Mesenchymal stem cell (in vitro differentiated cells and primary cell): Measurements from ENCODE around the gene SLC6A4.

Experiments used
- DNase-seq: peaks from one replicate; pipeline ENCODE4 v3.0.0-alpha.2; 2013
- H2AFZ ChIP-seq: one replicate; pipeline ENCODE4 v1.6.1; 2013; ENCODE audit warnings: low read depth, mild to moderate bottlenecking, control low read depth, inconsistent platforms, low read length, moderate library complexity
- H2AK5ac ChIP-seq: 2 replicates; pipeline ENCODE4 v1.6.1; 2013; ENCODE audit warnings: low read length, moderate library complexity, mild to moderate bottlenecking, inconsistent platforms; ENCODE audit not compliant: severe bottlenecking
- H2BK120ac ChIP-seq: one replicate; pipeline ENCODE4 v1.6.1; 2013; ENCODE audit warnings: low read depth, mild to moderate bottlenecking, inconsistent platforms, low read length, moderate library complexity
- H2BK12ac ChIP-seq, 2 experiments: one replicate each; pipeline ENCODE4 v1.6.1; 2013; ENCODE audit warnings: inconsistent platforms in 2 of 2, low read length in 2 of 2, mild to moderate bottlenecking in 2 of 2, moderate library complexity in 2 of 2, control low read depth in 1 of 2
- H2BK15ac ChIP-seq: one replicate; pipeline ENCODE4 v1.6.1; 2013; ENCODE audit warnings: mild to moderate bottlenecking, low read depth, inconsistent platforms; ENCODE audit not compliant: poor library complexity, severe bottlenecking
- H2BK5ac ChIP-seq: 2 replicates; pipeline ENCODE4 v1.6.1; 2013; ENCODE audit warnings: low read depth, mild to moderate bottlenecking, low read length, control low read depth, inconsistent platforms; ENCODE audit not compliant: poor library complexity, severe bottlenecking
- H3K14ac ChIP-seq, 2 experiments: one replicate each; pipeline ENCODE4 v1.6.1; 2013; ENCODE audit warnings: inconsistent platforms in 2 of 2, low read length in 2 of 2, control low read depth in 1 of 2, mild to moderate bottlenecking in 1 of 2, moderate library complexity in 1 of 2
- H3K18ac ChIP-seq, 2 experiments: one replicate each; pipeline ENCODE4 v1.6.1; 2013; ENCODE audit warnings: inconsistent platforms in 2 of 2, low read length in 2 of 2, control low read depth in 1 of 2, low read depth in 1 of 2, mild to moderate bottlenecking in 1 of 2
- H3K23ac ChIP-seq, 2 experiments: one replicate each; pipeline ENCODE4 v1.6.1; 2013; ENCODE audit warnings: inconsistent platforms in 2 of 2, low read length in 2 of 2, mild to moderate bottlenecking in 2 of 2, moderate library complexity in 2 of 2, control low read depth in 1 of 2
- H3K27ac ChIP-seq: 2 replicates; pipeline ENCODE4 v1.5.1; 2013; ENCODE audit warnings: mild to moderate bottlenecking, moderate library complexity, low read length, control low read depth, inconsistent platforms; ENCODE audit not compliant: poor library complexity, severe bottlenecking
- H3K27me3 ChIP-seq, 2 experiments: 2 replicates each; pipeline versions ENCODE4 v1.6.1 to v1.7.0; 2013; ENCODE audit warnings: low read length in 2 of 2, mild to moderate bottlenecking in 2 of 2, moderate library complexity in 2 of 2, control low read depth in 1 of 2, inconsistent platforms in 1 of 2; ENCODE audit not compliant: control insufficient read depth in 1 of 2, insufficient read depth in 1 of 2
- H3K36me3 ChIP-seq, 2 experiments: 2 replicates each; pipeline versions ENCODE4 v1.6.1 to v1.7.0; 2013; ENCODE audit warnings: low read length in 2 of 2, control low read depth in 1 of 2, inconsistent platforms in 1 of 2, low read depth in 1 of 2, mild to moderate bottlenecking in 1 of 2; ENCODE audit not compliant: insufficient read depth in 2 of 2, control insufficient read depth in 1 of 2
- H3K4ac ChIP-seq, 2 experiments: one replicate each; pipeline ENCODE4 v1.6.1; 2013; ENCODE audit warnings: inconsistent platforms in 2 of 2, low read length in 2 of 2, mild to moderate bottlenecking in 2 of 2, moderate library complexity in 2 of 2, control low read depth in 1 of 2, low read depth in 1 of 2
- H3K4me1 ChIP-seq: 2 replicates; pipeline ENCODE4 v1.6.1; 2013; ENCODE audit warnings: low read depth, low read length, control low read depth; ENCODE audit not compliant: control insufficient read depth, insufficient read depth
- H3K4me2 ChIP-seq: 2 replicates; pipeline ENCODE4 v1.6.1; 2013; ENCODE audit warnings: low read length, mild to moderate bottlenecking, inconsistent platforms; ENCODE audit not compliant: poor library complexity, severe bottlenecking
- H3K4me3 ChIP-seq, 2 experiments: 2 replicates each; pipeline versions ENCODE4 v1.5.1 to v1.7.0; 2013; ENCODE audit warnings: low read length in 2 of 2, mild to moderate bottlenecking in 2 of 2, control low read depth in 1 of 2, low read depth in 1 of 2; ENCODE audit not compliant: insufficient read depth in 1 of 2
- H3K79me1 ChIP-seq: replicated peaks from 2 replicates; pipeline ENCODE4 v1.6.1; 2013; ENCODE audit warnings: mild to moderate bottlenecking, control low read depth, low read length, inconsistent platforms; ENCODE audit not compliant: poor library complexity, severe bottlenecking
- H3K9ac ChIP-seq: 2 replicates; pipeline ENCODE4 v1.7.0; 2013; ENCODE audit warnings: mild to moderate bottlenecking, low read length, moderate library complexity
- H3K9me3 ChIP-seq: 2 replicates; pipeline ENCODE4 v1.7.0; 2013; ENCODE audit warnings: mild to moderate bottlenecking, low read length; ENCODE audit not compliant: control insufficient read depth
- H4K8ac ChIP-seq: one replicate; pipeline ENCODE4 v1.6.1; 2013; ENCODE audit warnings: inconsistent platforms, mild to moderate bottlenecking, low read length, moderate library complexity
- H4K91ac ChIP-seq: one replicate; pipeline ENCODE4 v1.6.1; 2013; ENCODE audit warnings: mild to moderate bottlenecking, low read length, inconsistent platforms
- WGBS: methylation state at CpG from one replicate; pipeline ENCODE4 v1.1.7; 2013; ENCODE audit warnings: mixed read lengths; 5-methylcytosine and 5-hydroxymethylcytosine counted together

The SLC6A4 gene

DNA sequence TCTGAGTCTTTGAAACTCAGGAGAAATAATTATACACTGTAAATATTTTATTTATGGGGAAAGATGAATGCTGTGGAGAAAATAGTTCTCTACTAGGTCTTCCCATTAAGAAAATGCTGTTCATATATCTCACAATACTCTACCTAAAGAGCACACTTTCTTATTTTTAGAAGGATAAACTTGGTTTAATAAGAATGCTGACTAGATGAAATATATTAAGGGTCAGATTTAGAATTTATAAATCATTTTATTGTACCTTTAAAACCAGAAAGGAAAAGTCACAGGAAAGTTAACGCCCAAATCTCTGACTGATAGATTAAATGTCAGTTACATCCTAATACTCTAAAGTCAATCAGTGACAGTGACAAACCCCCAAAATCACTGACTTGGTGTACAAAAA, 48.7 kb downstream of the SLC6A4 start:
- Histone ChIP-seq H2BK5ac (no peak overlapping the region), H3K9ac (no peak overlapping the region), H3K4ac (no peak overlapping the region), H3K9me3 (no peaks in the 10 kb centered on the region), H2BK15ac (no peak overlapping the region), H3K79me1 (peaks cover under 1% of the 10 kb centered on the region), H4K8ac (no peak overlapping the region), H2BK12ac (no peak overlapping the region), H3K23ac (no peak overlapping the region), H3K4me1 (peaks cover 2% of the 10 kb centered on the region), H3K4me2 (no peak overlapping the region), H2AFZ (no peak overlapping the region), H3K27me3 (no peaks in the 10 kb centered on the region), H2BK120ac (no peak overlapping the region), H2AK5ac (no peak overlapping the region), H4K91ac (no peak overlapping the region), H3K18ac (no peak overlapping the region), H3K4me3 (no peak overlapping the region), H3K14ac (no peak overlapping the region), H3K36me3 (peaks cover 13 to 60% of the 10 kb centered on the region in 2 experiments), H3K27ac (no peak overlapping the region)
- DNase-seq, result no peak
- no CpG with 5 or more reads among the region's 1 CpG for WGBS

DNA sequence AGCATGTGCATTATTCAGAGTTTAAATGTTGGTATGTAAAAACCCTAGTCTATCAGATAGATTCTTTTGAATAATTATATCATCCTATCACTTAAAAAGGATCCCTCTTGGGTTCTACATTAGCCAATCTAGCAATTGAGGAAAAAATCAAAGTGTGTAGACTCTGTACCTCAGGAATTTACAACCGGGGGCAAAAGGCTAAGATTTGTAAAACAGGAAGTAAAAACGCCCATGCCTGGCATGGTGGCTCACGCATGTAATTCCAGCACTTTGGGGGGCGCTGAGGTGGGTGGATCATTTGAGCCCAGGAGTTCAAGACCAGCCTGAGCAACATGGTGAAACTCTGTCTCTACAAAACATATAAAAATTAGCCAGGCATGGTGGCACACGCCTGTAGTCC, 58.6 kb downstream of the SLC6A4 start:
- no peak overlapping the region for H3K9ac ChIP-seq
- WGBS, result 95% methylated on average over 5 of the region's 5 CpGs

DNA sequence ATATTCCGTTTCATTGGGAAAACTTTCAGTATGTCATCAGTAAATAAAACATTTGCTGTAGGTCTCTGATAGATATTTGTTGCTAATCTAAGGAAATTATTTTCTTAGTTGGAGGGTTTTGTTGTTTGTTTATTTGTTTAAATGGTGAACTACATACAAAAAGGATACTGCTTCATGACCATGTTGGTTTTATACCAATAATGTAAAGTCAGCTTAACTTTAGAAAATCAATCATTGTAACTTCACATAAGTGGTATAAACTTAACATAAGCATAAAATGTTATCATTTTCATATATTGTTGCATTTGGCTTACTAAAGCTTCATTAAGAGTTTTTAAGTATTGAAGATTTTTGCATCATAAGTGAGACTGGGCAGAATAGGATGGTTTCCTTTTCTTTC, 60.9 kb downstream of the SLC6A4 start:
- Histone ChIP-seq H2BK120ac (no peak overlapping the region), H2AK5ac (no peak overlapping the region), H3K27ac (no peak overlapping the region), H3K9ac (no peak overlapping the region), H3K18ac (no peak overlapping the region), H3K36me3 (peaks cover 7 to 88% of the 10 kb centered on the region in 2 experiments), H3K9me3 (no peaks in the 10 kb centered on the region), H4K8ac (no peak overlapping the region), H2BK12ac (no peak overlapping the region), H3K4me2 (no peak overlapping the region), H4K91ac (no peak overlapping the region), H3K23ac (no peak overlapping the region), H3K4me1 (peaks cover 3% of the 10 kb centered on the region), H3K4ac (no peak overlapping the region), H3K79me1 (peaks cover 9% of the 10 kb centered on the region), H2BK5ac (no peak overlapping the region), H2AFZ (no peak overlapping the region), H3K4me3 (no peak overlapping the region), H3K27me3 (no peaks in the 10 kb centered on the region), H3K14ac (no peak overlapping the region), H2BK15ac (no peak overlapping the region)
- DNase-seq, result no peak
- 100% methylated on average over 1 of the region's 1 CpG for WGBS

More for the DNA sequence above, 58.6 kb downstream of the SLC6A4 start:
- Histone ChIP-seq H3K9me3 (no peaks in the 10 kb centered on the region), H3K4me2 (no peak overlapping the region), H3K23ac (no peak overlapping the region), H3K27ac (no peak overlapping the region), H2BK5ac (no peak overlapping the region), H3K36me3 (peaks cover 20 to 95% of the 10 kb centered on the region in 2 experiments), H3K4ac (no peak overlapping the region), H2AK5ac (no peak overlapping the region), H2BK12ac (no peak overlapping the region), H3K18ac (no peak overlapping the region), H3K14ac (no peak overlapping the region), H4K91ac (no peak overlapping the region), H2BK15ac (no peak overlapping the region), H3K79me1 (peaks cover 11% of the 10 kb centered on the region), H3K27me3 (no peaks in the 10 kb centered on the region), H4K8ac (no peak overlapping the region), H3K4me1 (peaks cover 3% of the 10 kb centered on the region), H3K4me3 (no peak overlapping the region), H2AFZ (no peak overlapping the region), H2BK120ac (no peak overlapping the region)
- DNase-seq, result no peak

- Histone ChIP-seq H3K4me1 (peaks cover 3% of the 10 kb centered on the region), H3K27me3 (no peaks in the 10 kb centered on the region), H2BK120ac (no peak overlapping the region), H3K4me3 (no peak overlapping the region), H3K4me2 (no peak overlapping the region), H2BK15ac (no peak overlapping the region), H3K79me1 (peaks cover 9% of the 10 kb centered on the region), H4K91ac (no peak overlapping the region), H3K9me3 (no peaks in the 10 kb centered on the region), H4K8ac (no peak overlapping the region), H3K18ac (no peak overlapping the region), H2BK12ac (no peak overlapping the region), H3K36me3 (peaks cover 7 to 87% of the 10 kb centered on the region in 2 experiments), H3K23ac (no peak overlapping the region), H2AFZ (no peak overlapping the region), H3K27ac (no peak overlapping the region), H2BK5ac (no peak overlapping the region), H2AK5ac (no peak overlapping the region), H3K4ac (no peak overlapping the region), H3K14ac (no peak overlapping the region), H3K9ac (no peak overlapping the region)
- no CpG with 5 or more reads among the region's 2 CpGs for WGBS
- no peak for DNase-seq
Observed at GRCh38 chr17:30173649-30174048, 61.8 kb downstream of the SLC6A4 start.
